Measurements from ENCODE around the gene F10.

The F10 gene

DNA sequence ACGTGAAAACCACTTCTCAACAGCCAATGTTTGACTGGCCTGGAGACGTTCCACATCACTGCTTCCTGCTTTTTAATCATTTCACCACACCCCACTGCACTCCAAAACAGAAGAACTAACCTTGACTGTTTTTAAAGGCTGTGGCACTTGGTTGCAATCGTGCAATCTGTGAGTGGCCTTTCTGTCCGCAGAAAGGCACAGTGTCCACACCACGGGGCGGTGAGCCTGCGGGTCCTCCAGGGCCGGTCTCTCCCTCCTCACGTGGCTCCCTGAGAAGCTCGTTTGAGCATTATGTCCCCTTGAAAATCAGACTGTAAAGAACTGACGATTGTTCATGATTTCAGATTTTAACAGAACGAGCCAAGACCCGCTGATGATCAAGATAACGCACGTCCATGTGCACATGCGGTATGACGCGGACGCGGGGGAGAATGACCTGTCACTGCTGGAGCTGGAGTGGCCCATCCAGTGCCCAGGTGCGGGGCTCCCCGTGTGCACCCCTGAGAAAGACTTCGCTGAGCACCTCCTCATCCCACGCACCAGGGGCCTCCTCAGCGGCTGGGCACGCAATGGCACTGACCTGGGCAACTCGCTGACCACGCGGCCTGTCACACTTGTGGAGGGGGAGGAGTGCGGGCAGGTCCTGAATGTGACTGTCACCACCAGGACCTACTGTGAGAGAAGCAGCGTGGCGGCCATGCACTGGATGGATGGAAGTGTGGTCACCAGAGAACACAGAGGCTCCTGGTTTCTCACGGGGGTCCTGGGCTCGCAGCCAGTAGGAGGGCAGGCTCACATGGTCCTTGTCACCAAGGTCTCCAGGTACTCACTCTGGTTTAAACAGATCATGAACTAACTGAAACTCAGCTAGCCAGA is 48.9 kb downstream of the F10 start:
- DNase-seq (ENCODE audit: low read depth): no peak

DNA sequence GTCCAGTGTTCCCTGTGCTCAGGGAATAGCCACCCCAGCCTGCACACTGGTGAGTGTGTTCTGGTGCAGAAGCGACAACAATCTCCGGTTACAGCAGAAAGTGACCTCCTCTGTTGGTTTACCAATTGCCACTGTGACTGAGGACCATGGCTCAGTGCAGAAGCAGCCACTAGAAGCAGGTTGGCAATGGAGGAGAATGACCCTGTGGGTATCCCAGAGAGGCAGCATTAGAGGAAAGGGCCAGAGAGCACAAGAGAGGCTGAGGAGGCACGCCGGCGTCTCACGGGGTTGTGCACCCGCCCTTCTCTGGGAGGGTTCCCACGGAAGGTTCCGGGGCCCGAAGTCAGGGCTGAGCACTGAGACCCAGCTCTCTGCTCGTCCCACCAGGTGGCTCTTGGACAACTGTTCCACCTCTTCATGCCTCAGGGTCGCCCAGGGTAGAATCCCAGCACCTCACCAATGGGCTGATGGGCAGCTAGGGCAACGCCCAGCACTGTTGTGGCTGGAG is 49.9 kb downstream of the F10 start:
- no peak for DNase-seq (ENCODE audit: low read depth)

DNA sequence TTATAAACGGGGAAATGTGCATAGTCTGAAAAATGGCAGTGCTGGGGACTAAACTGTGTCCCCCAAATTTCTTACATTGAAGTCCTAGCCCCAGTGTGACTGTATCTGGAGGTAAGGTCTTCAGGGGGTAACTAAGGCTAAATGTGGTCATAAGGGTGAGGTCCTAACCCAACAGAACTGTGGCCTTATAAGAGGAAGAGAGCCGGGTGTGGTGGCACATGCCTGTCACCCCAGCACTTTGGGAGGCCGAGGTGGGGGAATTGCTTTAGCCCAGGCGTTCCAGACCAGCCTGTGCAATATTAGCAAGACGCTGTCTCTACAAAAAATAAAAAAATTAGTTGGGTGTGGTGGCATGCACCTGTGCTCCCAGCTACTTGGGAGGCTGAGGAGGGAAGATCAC is 53.7 kb downstream of the F10 start:
- DNase-seq (ENCODE audit: low read depth): no peak

DNA sequence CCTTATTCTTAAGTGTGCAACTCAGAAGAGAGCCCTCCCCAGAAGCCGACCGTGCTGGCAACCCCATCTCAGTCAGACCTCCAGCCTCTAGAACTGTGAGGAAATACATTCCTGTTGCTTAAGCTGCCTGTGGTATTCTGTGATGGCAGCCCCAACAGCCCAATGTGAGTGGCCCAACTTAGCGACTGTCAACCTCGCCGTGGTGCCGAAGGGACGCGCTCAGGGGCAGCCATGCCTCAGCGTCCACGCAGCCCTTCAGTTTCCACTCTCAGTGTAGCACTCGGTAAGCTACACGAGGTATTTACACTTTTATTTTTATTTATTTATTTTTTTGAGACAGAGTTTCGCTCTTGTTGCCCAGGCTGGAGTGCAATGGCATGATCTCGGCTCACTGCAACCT is 54.2 kb downstream of the F10 start:
- DNase-seq (ENCODE audit: low read depth): no peak

DNA sequence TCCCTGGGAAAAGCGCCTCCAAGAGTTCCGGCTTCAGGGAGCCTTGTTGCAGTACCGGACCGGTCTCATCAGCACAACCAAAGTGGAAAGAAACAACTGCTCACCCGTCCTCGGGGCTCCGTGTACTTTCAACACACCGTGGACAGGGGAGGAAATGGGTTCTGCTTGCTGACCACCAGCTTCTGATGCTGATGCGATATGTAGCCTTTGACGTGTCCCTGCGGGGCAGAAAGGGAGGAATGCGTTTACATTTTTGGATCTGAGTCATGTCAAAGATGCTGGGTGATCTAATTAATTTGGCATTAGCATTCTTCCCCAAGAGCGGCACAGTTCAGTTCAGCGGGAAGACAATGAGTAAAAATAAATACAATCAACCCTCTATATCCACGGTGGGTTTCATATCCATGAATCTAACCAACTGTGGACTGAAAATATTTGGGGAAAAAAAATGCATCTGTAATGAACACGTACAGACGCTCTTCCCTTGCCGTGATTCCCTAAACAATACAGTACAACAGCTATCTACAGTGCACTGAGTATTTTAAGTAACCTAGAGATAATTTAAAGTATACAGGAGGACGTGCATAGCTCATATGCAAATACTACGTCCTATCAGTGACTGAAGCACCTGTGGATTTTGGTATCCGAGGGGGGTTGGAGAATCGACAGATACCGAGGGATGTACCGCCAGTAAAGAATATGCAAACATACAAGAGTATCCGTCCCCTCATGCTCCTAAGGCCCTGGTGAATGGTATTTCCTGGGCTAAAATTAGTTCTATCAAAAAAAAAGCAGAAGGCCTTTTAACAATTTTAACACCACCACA is 55.7 kb downstream of the F10 start:
- DNase-seq (ENCODE audit: low read depth): no peak

DNA sequence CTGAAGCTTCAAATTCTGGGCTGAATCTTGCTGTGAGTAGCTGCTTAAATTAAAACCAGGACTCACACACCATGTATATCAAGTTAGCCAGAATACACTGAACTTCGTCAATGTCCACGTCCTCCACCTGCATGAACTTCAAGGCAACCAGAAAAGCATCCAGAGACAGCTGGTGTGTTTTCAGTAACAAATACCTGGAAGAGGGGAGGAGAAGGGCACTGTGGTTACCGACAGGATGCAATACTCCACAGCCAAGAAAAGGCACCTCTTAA is 56.2 kb downstream of the F10 start:
- DNase-seq (ENCODE audit: low read depth): no peak

DNA sequence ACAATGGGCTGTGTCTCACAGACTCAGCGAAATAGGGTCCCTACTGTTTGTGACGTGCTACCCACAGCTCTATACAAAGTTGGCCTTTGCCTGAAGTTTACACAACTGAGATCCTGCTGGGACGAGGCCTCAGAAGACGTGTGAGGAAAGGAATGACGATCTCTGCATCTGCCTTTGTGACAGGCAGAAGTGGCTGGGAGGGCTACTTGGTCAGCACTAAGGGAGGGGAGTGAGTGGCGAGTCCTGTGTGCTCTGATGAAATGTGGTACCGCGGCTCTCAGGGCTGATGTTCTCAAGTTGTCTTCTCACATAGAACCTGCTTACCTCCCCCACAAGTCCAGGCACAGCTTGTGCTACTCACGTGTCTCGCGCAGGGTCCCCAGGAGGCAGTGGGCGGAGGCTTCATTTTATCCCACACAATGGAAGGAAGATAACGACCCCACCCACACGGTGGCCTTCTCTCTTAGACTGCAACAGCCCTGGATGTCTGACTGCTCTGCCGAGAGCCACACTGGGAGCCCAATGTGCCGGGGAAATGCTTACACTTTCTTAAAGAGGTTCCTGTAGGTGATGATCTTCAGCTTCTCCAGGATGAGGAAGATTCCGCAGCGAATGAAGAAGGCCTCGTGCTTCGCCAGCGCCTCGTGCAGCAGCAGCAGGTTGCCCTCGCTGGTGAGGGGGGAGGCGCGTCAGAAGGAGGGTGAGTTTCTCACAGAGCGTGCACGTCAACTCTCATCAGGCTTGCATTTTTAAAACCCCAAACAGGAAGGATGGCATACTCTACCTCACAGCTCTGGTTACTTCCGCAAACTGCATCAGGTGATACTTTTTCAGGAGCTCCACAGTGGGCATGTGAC is 57.0 kb downstream of the F10 start:
- DNase-seq (ENCODE audit: low read depth): no peak

DNA sequence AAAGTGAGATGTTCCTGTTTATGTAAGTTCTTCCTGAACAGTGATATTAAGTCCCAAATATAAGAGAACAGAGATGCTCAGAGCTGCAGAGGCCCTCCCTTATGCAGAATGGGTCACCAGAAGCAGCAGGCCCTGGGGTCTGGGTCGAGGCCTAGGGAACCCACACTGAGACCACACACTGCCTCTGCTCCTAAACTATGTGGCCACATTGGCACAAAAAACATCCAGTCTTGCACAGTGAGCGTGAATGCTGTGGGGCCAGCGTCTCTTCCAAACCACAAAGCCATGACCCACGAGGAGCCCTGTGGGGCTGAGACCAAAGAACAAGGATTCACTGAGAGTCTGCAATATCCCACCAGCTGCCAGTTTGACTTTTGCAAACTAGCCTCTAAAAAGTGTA is 59.4 kb downstream of the F10 start:
- DNase-seq (ENCODE audit: low read depth): no peak

DNA sequence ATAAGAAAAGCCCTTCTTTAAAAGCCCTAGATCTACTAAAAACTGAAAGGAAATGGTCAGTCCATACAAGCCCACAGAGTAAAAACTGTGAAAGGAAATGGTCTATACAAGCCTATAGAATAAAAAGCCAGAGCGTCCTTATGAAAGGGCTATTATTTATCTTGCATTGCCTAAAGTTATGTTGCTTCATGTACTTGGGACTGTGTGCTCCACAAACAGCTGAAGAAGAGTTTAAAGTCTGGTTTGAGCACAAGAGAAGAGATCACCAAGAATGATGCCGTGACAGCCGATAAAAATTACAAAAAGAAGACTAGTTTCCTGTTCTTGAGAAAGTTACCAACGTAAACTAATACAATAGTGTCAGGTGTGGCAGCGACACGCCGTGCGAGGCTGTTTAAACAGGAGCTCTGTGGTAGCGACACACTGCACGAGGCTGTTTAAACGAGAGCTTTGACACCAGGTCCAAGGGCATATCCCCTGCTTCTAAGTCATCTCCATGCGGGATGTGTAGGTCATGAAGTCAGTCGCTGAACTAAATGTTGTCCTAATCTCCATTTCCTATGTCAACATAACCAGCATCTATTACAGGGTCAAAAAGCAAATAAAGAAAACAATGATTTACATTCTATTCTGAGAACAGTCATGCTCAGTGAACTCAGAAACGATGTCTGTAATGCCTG is 61.0 kb downstream of the F10 start:
- DNase-seq (ENCODE audit: low read depth): no peak

DNA sequence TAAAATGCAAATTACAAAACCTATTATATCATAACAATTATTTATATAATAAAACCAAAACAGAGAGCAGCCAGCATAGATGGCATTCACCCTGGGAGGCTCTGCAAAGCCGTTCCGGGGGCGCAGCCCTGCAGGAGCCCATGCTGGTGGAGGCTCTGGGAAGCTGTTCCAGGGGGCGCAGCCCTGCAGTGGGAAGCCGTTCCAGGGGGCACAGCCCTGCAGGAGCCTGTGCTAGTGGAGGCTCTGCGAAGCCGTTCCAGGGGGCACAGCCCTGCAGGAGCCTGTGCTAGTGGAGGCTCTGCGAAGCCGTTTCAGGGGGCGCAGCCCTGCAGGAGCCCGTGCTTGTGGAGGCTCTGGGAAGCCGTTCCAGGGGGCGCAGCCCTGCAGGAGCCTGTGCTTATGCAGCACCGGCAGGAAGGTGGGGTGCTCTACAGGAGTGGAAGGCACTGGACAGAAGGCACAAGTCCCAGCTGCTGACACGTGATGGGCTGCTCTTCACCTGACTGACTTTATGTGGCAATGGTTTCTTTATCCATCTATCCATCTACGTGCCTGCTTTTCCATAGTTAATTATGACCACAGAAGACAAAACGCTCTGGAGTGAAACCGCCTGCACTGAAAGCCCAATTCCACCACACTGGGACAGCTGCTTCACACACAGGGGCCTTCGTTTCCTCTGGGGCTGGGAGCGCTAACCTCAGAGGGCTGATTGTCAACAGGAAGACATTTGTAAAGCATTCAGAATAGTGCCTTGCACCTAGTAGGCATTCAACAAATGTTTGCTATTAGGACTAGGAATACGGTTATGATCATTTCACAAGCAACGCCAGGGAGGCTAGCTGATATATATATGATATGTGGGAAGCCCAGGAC is 62.2 kb downstream of the F10 start:
- DNase-seq (ENCODE audit: low read depth): no peak

DNA sequence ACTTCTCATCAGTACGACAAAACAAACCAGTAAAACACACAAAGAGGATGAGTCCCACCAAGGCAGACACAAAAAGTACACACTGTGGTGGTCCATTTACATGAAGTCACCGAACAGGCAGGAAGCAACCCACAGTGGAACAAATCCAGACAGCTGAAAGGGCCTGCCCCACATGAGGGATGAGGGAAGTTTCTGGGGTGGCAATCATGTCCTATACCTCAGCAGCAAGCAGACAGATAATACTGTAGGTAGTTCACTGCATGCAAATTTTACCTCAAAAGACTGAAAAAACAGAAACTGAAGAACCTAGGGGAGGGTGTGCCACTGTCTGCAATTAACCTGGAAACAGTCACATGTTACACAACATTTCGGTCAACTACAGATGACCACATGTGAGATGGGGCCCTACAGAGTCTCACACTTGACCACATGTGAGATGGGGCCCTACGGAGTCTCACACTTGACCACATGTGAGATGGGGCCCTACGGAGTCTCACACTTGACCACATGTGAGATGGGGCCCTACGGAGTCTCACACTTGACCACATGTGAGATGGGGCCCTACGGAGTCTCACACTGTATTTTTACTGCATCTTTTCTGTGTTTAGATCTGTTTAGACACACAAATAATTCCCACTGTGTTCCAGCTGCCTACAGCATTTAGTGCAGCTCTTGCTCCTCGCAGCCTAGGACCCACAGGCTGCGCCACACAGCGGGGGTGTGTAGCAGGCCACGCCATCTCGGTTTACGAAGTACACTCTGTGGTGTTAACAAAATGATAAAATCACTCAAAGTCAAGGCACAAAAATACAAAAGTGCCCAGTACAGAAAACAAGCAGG is 63.7 kb downstream of the F10 start:
- DNase-seq (ENCODE audit: low read depth): no peak

DNA sequence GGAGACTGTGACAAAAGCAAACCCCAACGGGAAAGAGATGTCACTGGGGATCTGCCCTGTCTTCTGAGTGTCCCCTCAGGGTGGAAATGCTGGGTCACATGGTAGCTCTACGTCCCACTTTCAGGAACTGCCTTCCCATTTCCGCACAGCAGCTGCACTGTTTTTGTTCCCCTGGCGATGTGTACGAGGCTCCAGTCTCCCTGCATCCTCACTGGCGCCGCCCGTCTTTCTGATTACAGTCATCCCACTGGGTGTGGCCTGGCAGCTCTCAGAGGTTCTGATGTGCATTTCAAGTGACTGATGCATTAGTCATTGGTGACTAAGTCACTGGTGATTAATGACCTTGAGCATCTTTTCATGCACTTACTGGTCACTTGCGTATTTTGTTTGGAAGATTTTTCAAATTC is 64.7 kb downstream of the F10 start:
- DNase-seq (ENCODE audit: low read depth): no peak

DNA sequence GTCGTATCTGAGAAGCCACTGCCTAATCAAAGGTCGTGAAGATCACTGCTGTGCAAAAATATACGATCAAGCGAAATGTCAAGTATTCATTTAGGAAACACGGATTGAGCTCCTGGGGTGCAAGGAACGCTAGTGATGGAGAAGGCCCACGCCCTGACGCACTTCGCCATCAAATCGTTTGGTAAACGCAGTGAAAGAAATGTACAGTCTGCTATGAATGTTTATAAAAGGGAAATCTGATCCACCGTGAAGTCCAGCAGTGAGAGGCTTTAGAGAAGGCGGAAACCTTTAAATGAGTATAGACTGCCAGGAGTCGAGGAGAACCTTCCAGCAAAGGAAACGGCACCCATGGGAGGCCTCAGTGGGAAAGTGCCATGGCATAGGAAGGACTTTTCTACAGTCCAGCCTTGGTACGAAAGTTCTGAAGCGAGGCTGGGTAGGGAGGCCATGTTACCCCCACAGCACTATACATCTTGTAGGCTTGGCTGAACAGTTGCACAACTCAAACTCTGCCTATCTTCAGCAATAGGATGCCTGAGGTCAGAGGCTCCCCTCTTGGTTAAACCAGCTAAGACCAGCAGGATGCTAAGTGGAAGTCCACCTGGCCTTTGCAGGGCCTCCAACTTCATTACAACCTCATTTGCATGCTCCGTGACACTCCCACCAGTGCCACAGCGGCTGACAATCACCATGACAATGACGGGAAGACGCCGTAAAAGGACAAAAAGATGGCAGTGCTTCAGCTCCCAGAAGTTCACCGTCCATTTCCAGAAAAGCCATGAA is 65.5 kb downstream of the F10 start:
- no peak for DNase-seq (ENCODE audit: low read depth)

DNA sequence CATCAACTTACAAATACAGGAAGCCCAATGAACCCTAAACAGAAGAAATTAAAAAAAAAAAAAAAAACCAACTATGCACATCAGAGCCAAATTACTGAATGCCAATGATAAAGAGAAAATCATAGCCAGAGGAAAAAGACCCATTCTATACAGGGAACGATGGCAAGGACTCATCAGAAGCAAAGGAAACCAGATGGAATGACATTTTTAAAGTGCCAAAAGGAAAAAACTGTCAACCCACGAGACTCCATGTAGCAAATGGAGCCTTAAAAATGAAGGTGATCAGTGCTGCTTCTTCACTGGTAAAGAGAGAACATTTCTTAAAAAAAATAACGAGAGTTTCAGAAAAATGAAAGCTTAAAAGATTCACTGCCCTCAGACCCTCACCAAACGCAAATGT is 67.6 kb downstream of the F10 start:
- DNase-seq (ENCODE audit: low read depth): no peak

DNA sequence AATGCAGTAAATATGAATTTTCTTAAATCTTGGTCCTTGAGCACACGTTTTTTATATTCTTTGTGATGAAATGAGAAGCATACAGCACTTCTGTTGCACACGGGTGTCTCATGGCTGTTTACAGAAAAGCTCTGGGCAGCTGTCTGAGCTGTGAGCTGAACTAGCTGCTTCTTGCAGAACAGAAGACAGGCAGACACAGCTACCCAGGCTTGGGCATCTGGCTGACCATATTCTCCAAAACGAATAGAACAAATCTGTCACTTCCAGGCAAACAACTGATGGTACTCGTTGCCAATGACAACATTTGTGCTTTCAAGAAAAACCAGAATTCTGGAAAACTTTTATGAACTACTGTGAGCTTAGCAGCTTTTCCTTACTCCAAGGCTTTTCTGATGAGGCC is 69.7 kb downstream of the F10 start:
- no peak for DNase-seq (ENCODE audit: low read depth)

DNA sequence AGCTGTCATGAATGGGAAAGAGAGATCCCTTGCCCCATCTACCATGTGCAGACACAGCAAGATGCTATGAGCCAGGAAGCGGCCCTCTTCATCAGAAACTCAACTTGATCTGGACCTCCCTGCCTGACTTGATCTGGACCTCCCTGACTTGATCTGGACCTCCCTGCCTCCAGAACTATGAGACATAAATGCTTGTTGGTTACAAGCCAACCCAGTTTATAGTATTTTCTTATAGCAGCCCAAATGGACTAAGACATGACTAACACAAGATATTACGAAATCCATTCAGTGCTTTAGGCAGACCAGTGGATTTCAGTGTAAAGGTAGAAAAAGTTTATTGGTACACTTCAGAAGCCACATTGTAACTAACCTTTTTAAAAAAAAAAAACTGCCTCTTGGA is 70.3 kb downstream of the F10 start:
- DNase-seq (ENCODE audit: low read depth): no peak

DNA sequence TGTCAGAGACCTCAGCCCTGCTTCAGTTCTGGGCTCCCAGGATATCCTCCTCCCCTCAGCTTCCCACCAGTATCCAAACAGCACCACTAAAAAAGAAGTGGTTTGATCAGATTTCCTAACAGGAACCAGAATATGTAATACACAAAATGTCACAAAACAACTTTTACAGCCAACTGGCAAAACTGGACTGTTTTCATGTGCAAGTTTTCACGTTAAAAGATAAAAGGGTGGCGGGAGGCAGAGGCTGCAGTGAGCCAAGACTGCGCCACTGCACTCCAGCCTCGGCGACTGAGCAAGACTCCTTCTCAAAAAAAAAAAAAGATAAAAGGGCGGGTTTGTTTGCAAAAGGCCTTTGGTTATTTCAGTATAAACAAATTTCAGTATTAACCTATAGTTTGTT is 72.8 kb downstream of the F10 start:
- no peak for DNase-seq (ENCODE audit: low read depth)

DNA sequence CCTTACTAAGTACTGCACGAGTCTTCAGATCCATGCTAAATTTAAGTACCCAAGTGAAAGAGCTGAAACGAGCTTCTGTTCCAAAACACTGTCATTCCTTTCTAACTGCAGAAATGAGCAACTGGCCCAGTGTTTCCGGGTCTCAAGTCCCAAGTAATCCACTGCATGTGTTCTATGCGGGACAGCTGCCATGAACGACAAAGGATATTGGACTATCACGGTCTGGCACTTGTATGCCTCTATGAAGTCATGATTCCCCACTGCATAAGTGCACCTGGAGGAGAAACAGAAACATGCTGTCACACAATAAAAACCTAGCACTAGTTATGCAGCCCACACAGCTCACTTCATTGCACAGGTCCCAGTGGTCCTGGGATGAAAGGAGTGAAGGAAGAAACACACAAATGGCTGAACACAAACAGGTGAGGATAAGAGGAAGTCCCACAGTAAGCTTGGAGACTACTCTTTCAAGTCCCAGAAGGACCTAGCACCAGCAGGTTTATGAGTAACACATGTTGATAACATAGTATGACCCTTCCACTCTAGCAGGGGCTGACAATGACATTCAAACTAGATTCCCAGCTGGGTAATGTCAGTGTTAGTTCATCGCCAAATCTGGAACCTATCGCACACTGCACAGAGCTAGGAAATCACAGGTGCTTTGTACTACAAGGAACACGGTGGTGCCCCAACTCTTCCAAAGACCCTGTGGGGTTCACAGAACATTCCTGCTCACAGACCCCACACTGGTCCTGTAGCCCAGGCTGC is 74.6 kb downstream of the F10 start:
- DNase-seq (ENCODE audit: low read depth): no peak
